ENCODE results near the gene SPRR1B.
"Not testable (repeated sequence)": the region's sequence is repeated elsewhere in the genome, so short reads cannot be mapped to it uniquely, and the experiment has no call there.

The SPRR1B gene

GRCh38 chr1:153040950-153041631 lies 10.1 kb downstream of the SPRR1B start, which contains the start of gene SPRR2D:
Gene SPRR2D, minus strand, starts transcription at chr1:153041120. Its CDS starts 774 bp downstream, at chr1:153040346.
- no peak for DNase-seq

DNA sequence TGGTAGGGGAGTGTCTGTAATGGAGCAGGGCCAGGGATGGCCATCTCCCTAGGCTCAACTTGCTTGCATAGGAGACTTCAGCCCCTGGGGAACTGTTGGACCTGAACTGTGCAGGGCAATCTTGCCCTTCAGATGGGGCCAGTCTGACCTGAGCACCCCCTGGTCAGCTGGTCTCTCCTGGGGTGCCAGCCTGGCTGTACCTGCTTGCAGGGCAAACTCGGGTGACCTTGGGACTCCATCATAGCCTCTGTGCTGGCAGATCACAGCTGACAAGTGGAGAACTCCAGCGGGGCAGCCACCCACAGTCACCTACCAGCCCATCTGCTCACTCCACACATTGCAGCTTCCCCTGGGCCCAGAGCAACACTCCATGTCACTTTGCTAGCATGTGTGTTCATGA lies 18.2 kb downstream of the SPRR1B start:
- no peak for DNase-seq

DNA sequence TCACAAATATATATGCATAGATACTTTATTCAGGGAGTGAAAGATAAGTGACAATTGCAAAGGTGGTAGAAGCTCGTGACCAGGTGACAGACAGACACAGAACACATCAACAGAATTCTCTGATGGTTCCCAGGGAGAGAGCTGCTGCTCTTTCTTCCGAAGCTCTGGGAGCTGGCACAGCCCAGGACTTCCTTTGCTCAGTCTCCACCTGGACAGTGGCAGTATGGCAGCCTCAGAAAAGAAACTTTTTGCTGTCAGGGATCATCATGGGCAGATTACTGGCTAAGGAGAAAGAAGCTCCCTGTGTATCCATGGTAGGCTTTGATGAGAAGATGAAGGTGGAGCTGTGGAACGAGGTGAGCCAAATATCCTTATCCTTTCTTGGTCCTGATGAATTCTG lies 25.1 kb downstream of the SPRR1B start:
- DNase-seq = not testable (repeated sequence)

- DNase-seq = no peak
Measured at GRCh38 chr1:153057375-153057774, 26.4 kb downstream of the SPRR1B start, which contains the start of gene SPRR2A. Gene SPRR2A, minus strand, starts transcription at chr1:153057512. Its CDS starts 777 bp downstream, at chr1:153056735.

DNA sequence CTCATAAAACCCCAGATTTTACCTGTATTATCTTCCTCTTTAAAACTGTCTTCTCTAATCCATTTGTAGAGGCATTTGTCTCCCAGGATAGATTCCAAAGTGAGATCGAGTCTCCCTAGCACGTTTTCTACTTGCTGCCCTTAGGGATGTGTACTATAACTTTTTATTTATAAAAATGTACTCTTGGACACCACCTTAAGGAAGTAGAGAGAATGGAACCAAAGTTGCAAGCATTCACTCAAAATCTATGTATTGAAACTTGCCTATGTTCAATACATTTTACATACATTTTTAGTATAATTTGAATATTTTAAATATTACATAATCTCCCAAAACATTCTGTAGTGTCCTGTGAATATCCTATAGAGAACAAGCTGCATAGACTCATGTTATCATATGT lies 27.2 kb downstream of the SPRR1B start:
- DNase-seq = no peak

DNA sequence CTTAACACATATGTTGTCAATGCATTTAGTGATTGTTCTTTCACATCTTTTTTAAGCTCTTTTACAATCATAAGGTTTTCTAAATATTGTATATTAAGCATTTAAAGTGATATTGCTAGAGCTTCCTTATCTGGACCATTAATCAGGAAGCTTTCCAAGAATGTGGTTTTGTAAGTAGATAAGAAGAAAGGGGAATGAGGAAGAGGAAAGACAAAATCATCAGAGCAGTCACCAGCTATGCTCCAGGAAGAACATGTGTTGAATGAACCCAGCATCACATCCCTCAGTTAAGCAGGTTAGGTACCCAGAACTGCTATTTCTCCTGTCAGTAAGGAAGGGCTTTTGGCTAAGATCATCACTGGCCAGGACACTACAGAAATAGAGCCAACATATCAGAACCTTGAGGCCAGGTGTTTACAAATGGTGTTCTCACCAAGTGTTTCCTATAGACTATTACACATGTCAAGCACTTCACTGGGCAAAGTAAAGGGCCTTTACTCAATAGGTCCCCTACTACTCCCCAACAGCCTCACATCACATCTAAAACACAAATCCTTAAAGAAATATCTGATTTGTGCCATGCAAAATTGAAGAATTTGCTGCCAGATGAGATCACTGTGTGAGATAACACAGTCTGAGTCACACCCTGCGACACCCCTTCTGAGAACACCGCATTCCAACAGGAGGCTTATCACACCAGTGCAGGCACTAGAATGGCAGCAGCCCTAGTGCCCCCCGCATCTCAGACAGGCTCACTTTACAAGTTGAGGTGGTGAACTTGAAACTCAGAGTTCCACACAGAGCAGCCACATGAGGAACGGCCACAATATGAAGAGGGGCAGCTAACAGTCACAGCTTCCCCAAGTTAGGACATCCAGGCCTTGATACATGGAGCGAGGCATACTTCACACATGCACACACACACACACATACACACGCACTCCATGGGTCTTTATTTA lies 28.1 kb downstream of the SPRR1B start:
- DNase-seq = no peak

- DNase-seq = no peak
Measured at GRCh38 chr1:153070243-153070642, 39.2 kb downstream of the SPRR1B start.

GRCh38 chr1:153071511-153071910 lies 40.5 kb downstream of the SPRR1B start, which contains the start of gene SPRR2B:
Gene SPRR2B, minus strand, starts transcription at chr1:153071611. Its CDS starts 772 bp downstream, at chr1:153070839.
- no peak for DNase-seq

DNA sequence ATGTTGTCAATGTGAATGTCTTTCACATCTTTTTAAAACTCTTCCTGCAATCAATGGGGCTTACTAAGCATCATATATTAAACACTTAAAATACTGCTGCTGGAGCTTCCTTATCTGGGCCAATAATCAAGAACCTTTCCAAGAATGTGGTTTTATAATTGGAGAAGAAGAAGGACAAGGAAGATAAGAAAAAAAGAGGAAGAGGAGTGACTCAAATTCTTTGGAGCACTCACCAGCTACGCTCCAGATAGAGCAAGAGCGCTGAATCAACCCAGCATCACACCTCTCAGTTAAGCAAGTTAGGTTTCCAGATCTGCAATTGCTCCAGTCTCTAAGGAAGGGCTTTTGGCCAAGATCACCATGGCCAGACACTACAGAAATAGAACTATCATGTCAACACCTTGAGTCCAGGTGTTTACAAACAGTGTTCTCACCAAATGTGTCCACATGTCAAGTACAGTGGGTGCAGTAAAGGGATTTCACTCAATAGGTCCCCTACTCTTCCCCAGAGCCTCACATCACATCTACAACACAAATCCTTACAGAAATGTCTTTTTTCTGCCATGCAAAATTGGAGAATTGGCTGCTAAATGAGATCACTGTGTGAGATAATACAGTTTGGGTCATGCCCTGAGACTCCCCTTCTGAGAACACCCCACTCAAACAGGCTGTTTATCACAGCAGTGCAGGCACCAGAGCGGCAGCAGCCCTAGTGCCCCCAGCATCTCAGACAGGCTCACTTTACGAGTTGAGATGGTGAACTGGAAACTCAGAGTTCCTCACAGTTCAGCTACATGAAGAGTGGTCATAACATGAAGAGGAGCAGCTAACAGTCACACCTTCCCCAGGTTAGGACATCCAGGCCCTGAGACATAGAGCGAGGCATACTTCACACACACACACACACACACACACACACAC lies 42.1 kb downstream of the SPRR1B start:
- DNase-seq = no peak

DNA sequence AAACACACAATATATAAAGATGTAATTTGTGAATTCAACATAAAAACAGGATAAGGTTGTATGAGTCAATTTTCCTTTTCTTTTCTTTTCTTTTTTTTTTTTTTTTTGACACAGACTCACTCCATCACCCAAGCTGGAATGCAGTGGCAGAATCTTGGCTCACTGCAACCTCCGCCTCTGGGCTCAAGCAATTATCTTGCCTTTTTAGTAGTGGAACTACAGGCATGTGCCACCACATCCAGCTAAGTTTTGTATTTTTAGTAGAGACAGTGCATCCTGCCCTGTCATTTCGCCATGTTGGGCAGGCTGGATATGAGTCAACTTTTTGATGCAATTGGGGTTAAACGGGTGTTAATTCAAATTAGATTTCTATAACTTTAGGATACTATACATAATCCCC lies 50.7 kb downstream of the SPRR1B start:
- no peak for DNase-seq

All from NCI-H774 (cell line).